Keratinocyte (primary cell): Measurements from ENCODE around the gene DLG5. TPM values are rescaled to one million over a fixed set of nuclear protein-coding genes. Genes with fewer than 3 reads are reported as not detected.

Experiments used
- DNase-seq: peaks from one replicate; pipeline ENCODE4 v3.0.0-alpha.2; 2011; ENCODE audit warnings: low read depth, missing footprints, low spot score
- FAIRE-seq: peaks from 2 replicates; lab custom pipeline; 2011; peaks lifted over from hg19 to GRCh38; lab: Jason Lieb, UNC
- H2AFZ ChIP-seq: 2 replicates; pipeline ENCODE4 v1.6.0; 2012; ENCODE audit warnings: low read length, control low read depth, inconsistent platforms; ENCODE audit not compliant: control insufficient read depth
- H3K27ac ChIP-seq: 2 replicates; pipeline ENCODE4 v1.5.1; 2011; ENCODE audit warnings: low read length; ENCODE audit not compliant: control insufficient read depth, insufficient read depth
- H3K27me3 ChIP-seq: 3 replicates; pipeline ENCODE4 v1.6.0; 2011; ENCODE audit warnings: low read length; ENCODE audit not compliant: control insufficient read depth, insufficient read depth; ENCODE audit errors: extremely low read depth
- H3K36me3 ChIP-seq, 2 experiments: 2 replicates in 1 of 2; 3 replicates in 1 of 2; pipeline ENCODE4 v1.5.1; 2011; ENCODE audit warnings: low read length in 2 of 2, mild to moderate bottlenecking in 1 of 2; ENCODE audit not compliant: control insufficient read depth in 2 of 2, insufficient read depth in 2 of 2; ENCODE audit errors: extremely low read depth in 1 of 2
- H3K4me1 ChIP-seq: 3 replicates; pipeline ENCODE4 v1.5.1; 2011; ENCODE audit warnings: low read length; ENCODE audit not compliant: control insufficient read depth, insufficient read depth; ENCODE audit errors: extremely low read depth
- H3K4me2 ChIP-seq: 3 replicates; pipeline ENCODE4 v1.6.0; 2011; ENCODE audit warnings: low read depth, low read length; ENCODE audit not compliant: control insufficient read depth, insufficient read depth; ENCODE audit errors: extremely low read depth
- H3K4me3 ChIP-seq, 3 experiments: fragments of 200-600 bp in 1 of 3; sonication (generic) in 1 of 3; 2 replicates in 2 of 3; 3 replicates in 1 of 3; pipeline ENCODE4 v1.5.1; 2011 to 2016; ENCODE audit warnings: low read length in 3 of 3, mild to moderate bottlenecking in 3 of 3, control low read depth in 2 of 3, inconsistent platforms in 1 of 3, low read depth in 1 of 3, mixed read lengths in 1 of 3, mixed run types in 1 of 3, moderate library complexity in 1 of 3; ENCODE audit not compliant: control insufficient read depth in 2 of 3, insufficient read depth in 2 of 3; ENCODE audit errors: extremely low read depth in 1 of 3
- H3K79me2 ChIP-seq: 2 replicates; pipeline ENCODE4 v1.6.0; 2012; ENCODE audit warnings: low read length; ENCODE audit not compliant: control insufficient read depth, insufficient read depth
- H3K9ac ChIP-seq: 3 replicates; pipeline ENCODE4 v1.6.0; 2011; ENCODE audit warnings: low read length; ENCODE audit not compliant: control insufficient read depth, insufficient read depth; ENCODE audit errors: extremely low read depth
- H3K9me1 ChIP-seq: 3 replicates; pipeline ENCODE4 v1.6.0; 2011; ENCODE audit warnings: low read length; ENCODE audit not compliant: control insufficient read depth, insufficient read depth; ENCODE audit errors: extremely low read depth
- H3K9me3 ChIP-seq: 2 replicates; pipeline ENCODE4 v1.5.1; 2012; ENCODE audit warnings: low read depth, low read length; ENCODE audit not compliant: control insufficient read depth
- H4K20me1 ChIP-seq: 3 replicates; pipeline ENCODE4 v1.6.0; 2011; ENCODE audit warnings: low read length; ENCODE audit not compliant: control insufficient read depth, insufficient read depth; ENCODE audit errors: extremely low read depth
- EZH2 ChIP-seq: IDR thresholded peaks from one replicate; pipeline ENCODE4 v1.6.1; 2012; ENCODE audit warnings: inconsistent platforms, mild to moderate bottlenecking, low read length, moderate library complexity
- dilution Hi-C: fragments of 300-500 bp; cut with MboI; formaldehyde crosslinking; loops from one replicate; pipeline ENCODE4 v1.7.0; 2020; ENCODE audit warnings: low sequenced_read_pairs; ENCODE audit not compliant: extremely low pct_ligation_motif_present
- polyA plus RNA-seq, 5 experiments: library from polyadenylated mRNA; depleted of rRNA in 3 of 5; stranded (reverse) in 3 of 5; stranded (forward) in 1 of 5; unstranded in 1 of 5; fragments of >200 nt; gene quantifications; 1 replicate in 1 of 5; 2 replicates in 3 of 5; 3 replicates in 1 of 5; pipeline versions ENCODE4 v1.2.1 to v1.2.3, GENCODE V29; 2011 to 2012; ENCODE audit warnings: missing spikeins in 2 of 5, low read depth in 1 of 5, low replicate concordance in 1 of 5
- TF ChIP-seq, protein P1 (sequence below), 3 experiments: IDR thresholded peaks in 1 of 3; conservative IDR thresholded peaks in 1 of 3; optimal IDR thresholded peaks in 1 of 3; 2 replicates in 2 of 3; 3 replicates in 1 of 3; pipeline versions ENCODE3 to v1.5.1; 2011; ENCODE audit warnings: low read length in 3 of 3, mild to moderate bottlenecking in 3 of 3, moderate library complexity in 2 of 3, control low read depth in 1 of 3, inconsistent platforms in 1 of 3; ENCODE audit not compliant: insufficient read depth in 2 of 3; ENCODE audit errors: extremely low read depth in 1 of 3

The DLG5 gene
- polyA plus RNA-seq, 1 donor (not counting 4 experiments of a cell fraction or from before 2014, with no cell fraction given) = 17.2 TPM

DNA sequence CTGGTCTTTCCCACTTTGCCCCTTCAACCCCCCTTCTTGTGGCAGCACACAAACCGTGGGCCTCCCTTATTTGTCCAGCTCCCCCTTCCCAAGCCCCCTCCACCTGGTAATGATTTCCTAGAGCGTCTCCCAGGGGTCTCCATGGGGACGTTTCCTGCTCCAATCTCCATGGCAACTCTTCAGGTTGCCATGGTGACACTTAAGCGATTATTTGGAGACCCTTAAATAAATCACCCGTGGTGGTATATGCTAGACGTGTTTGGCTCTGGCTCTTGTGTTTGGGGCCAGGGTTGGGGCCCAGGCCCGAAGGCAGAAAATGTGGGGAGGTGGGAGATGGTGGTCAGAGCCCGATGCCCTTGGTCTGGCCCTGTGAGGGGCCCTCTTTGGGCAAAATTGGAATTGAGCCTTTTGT is 41.1 kb upstream of the DLG5 start:
- no peak for FAIRE-seq
- dilution Hi-C loops = no loop called here
- H4K20me1 ChIP-seq = no peaks in the 10 kb centered on the region

DNA sequence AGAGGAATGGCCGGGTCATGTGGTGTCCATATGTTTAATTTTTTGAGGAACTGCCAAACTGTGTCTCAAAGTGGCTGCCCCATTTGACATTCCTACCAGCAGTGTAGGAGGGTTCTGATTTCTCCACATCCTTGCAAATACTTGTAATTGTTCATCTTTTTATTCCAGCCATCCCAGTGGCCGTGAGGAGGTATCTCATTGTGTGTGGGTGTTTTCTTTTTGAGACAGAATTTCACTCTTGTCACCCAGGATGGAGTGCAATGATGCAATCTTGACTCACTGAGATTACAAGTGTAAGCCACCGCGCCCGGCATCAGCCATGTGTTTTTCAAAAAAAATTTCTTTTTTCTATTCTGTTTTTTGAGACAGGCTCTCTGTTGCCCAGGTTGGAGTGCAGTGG is 38.7 kb upstream of the DLG5 start:
- FAIRE-seq (no peak), DNase-seq (no peak)
- H3K4me3 ChIP-seq = no peak overlapping the region
- H4K20me1 ChIP-seq = no peaks in the 10 kb centered on the region
- dilution Hi-C loops = no loop called here
- no peaks in the 10 kb centered on the region for H3K79me2 ChIP-seq
- H3K27ac ChIP-seq = no peak overlapping the region
- H3K9me1 ChIP-seq = no peaks in the 10 kb centered on the region
- no peak overlapping the region for H2AFZ ChIP-seq
- no peaks in the 10 kb centered on the region for H3K36me3 ChIP-seq
- H3K27me3 ChIP-seq = no peaks in the 10 kb centered on the region
- peaks cover 5% of the 10 kb centered on the region for H3K4me1 ChIP-seq
- TF ChIP-seq, protein P1, sequence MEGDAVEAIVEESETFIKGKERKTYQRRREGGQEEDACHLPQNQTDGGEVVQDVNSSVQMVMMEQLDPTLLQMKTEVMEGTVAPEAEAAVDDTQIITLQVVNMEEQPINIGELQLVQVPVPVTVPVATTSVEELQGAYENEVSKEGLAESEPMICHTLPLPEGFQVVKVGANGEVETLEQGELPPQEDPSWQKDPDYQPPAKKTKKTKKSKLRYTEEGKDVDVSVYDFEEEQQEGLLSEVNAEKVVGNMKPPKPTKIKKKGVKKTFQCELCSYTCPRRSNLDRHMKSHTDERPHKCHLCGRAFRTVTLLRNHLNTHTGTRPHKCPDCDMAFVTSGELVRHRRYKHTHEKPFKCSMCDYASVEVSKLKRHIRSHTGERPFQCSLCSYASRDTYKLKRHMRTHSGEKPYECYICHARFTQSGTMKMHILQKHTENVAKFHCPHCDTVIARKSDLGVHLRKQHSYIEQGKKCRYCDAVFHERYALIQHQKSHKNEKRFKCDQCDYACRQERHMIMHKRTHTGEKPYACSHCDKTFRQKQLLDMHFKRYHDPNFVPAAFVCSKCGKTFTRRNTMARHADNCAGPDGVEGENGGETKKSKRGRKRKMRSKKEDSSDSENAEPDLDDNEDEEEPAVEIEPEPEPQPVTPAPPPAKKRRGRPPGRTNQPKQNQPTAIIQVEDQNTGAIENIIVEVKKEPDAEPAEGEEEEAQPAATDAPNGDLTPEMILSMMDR (optimal IDR thresholded peaks at IDR 0.05 in 1 of 3, IDR thresholded peaks at IDR 0.05 in 1 of 3, conservative IDR thresholded peaks at IDR 0.05 in 1 of 3; ENCODE audit: extremely low read depth in 1 of 3, insufficient read depth in 2 of 3, low read length in 3 of 3) = no peak
- TF ChIP-seq EZH2 = no peak
- H3K9ac ChIP-seq = no peak overlapping the region
- H3K4me2 ChIP-seq = no peak overlapping the region
- H3K9me3 ChIP-seq = peaks cover 3% of the 10 kb centered on the region

More for the DNA sequence above, 41.1 kb upstream of the DLG5 start:
- Histone ChIP-seq H3K27me3 (no peaks in the 10 kb centered on the region), H3K4me3 (no peak overlapping the region), H3K9me3 (peaks cover 3% of the 10 kb centered on the region), H3K4me1 (peaks cover 13% of the 10 kb centered on the region), H3K9me1 (no peaks in the 10 kb centered on the region), H3K27ac (no peak overlapping the region), H3K4me2 (no peak overlapping the region), H3K9ac (no peak overlapping the region), H2AFZ (no peak overlapping the region), H3K36me3 (no peaks in the 10 kb centered on the region), H3K79me2 (no peaks in the 10 kb centered on the region)
- no peak for DNase-seq
- TF ChIP-seq, protein P1 (optimal IDR thresholded peaks at IDR 0.05 in 1 of 3, IDR thresholded peaks at IDR 0.05 in 1 of 3, conservative IDR thresholded peaks at IDR 0.05 in 1 of 3; ENCODE audit: extremely low read depth in 1 of 3, insufficient read depth in 2 of 3, low read length in 3 of 3) = no peak
- no peak for TF ChIP-seq EZH2
